GM18870 (cell line): ENCODE data around the gene NPFFR1.

Source experiments
- ATAC-seq: cut with Tn5 transposase; IDR thresholded peaks from one replicate; pipeline ENCODE4 v1.9.1; 2021; ENCODE audit warnings: moderate library complexity; ENCODE audit not compliant: unreplicated experiment

The NPFFR1 gene

DNA sequence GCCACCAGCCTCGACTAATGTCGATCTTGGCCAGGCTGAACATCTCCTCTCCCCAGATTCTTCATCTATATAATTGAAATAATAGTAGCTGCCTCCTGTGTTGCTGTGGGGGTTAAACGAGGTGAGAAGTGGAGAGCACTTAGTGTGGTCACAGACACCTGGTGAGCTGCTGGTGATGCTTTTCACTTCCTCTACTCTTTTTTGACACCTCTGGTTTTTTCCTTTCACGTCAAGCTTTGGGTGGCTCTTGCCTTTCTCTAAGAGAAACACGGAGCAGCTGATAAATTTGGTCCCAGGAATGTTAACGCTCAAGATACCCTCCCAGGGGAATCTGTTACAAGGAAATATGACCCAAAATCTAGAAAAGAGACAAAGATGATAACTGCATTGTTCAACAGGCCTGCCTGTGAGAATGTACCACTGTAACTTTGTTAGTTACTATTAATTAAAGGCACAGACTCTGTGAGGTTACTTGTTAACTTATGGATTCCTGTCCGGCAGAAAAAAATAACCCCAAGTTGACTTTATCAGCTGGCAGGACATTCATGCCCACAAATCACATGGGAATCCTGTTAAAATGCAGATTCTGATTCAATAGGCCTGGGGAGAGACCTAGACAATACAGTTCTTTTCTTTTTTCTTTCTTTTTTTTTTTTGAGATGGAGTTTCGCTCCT lies 9.5 kb upstream of the NPFFR1 start:
- peak; percentile 84 for ATAC-seq

DNA sequence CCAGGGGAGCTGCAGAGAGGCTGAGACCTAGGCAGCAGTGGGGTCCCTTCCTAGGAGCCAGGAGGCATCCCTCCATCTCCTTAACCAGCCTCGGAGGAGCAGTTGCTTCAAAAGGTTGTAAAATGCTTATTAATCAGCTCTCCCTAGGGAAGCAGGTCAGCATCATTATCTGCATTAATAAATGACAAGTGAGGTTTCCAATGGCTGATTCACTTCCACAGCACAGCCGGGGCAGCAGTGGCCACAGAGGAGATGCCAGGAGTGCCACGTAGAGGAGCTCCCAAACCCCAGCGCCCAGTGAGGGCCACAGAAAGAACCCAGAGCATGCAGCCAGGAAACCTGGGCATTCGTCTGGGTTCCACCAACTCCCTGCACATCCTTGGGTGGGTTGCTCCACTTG lies 8.2 kb upstream of the NPFFR1 start:
- ATAC-seq: no peak

DNA sequence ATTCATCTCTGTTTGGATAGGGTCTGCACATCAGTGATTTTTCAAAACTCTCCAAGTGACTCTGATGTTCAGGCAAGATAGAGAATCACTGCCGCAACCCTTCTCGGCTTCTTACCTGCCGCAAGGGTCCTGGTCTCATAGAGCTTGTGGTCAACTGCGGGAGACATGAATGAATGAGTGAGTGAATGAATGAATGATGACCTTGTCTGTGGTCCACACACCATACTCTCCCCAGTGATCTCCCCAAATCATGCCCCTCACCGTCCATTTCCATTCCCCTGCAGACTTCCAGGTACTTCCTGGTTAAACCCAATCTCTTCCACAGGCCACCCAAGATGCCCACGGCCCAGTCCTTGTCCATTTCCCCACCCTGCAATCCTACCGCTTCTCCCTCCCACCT lies 5.9 kb upstream of the NPFFR1 start:
- ATAC-seq: no peak

DNA sequence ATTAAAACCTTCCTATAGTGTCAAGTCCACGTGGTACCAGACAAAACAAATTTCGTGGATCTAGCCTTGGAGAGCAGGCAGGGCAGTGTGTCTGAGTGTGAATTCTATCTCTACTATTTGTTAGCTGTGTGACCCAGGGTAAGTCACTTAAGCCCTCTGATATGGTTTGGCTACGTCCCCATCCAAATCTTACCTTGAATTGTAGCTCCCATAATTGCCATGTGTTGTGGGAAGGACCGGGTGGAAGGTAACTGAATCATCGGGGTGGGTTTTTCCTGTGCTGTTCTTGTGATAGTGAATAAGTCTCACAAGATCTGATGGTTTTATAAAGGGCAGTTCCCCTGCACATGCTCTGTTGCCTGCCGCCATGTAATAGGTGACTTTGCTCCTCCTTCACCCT lies 2.8 kb upstream of the NPFFR1 start:
- ATAC-seq: no peak

DNA sequence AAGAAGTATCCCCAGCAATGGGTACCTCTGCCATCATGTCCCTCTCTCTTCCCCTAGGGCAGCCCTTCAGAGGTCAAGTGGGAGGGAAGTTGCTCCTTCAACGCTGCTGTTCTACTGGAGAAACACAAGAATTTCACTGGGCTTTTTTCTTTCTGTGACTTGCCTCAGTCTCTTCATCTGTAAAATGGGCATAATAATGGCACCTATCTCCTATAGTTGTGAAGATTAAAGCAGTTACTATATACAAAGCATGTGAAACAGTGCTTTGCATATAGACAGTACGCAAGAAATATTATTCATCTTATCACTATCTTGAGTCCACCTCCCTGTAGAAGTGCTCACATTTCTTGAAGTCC lies 1.6 kb upstream of the NPFFR1 start:
- ATAC-seq: no peak

DNA sequence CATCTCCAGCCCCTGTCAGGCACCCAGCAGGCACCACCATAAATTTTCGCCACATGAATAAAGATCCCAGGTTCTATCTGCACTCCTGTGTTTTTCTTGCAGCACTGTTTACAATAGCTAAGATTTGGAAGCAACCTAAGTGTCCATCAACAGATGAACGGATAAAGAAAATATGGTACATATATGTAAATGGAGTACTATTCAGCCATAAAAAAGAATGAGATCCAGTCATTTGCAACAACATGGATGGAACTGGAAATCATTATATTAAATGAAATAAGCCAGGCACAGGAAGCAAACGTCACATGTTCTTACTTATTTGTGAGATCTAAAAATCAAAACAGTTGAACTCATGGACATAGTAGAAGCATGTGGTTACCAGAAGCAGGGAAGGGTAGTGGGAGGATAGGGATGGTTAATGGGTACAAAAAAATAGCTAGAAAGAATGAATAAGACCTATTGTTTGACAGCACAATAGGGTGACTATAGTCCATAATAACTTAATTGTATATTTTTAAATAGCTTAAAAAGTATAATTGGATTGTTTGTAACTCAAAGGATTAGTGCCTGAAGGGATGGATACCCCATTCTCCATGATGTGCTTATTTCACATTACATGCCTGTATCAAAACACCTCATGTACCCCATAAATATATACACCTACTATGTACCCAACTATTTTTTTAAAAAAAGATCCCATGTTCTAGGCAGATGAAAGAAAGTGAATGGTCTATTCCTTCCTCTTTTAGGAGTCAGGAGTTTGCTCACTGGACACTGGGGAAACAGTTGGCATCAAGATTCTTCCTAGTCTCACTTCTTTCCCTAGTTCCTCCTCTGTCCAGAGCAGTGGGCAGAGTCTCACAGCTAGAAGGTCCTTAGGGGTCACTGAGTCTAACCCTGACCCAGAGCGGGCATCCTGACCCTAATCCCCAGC lies 1.0 kb upstream of the NPFFR1 start:
- no peak for ATAC-seq

DNA sequence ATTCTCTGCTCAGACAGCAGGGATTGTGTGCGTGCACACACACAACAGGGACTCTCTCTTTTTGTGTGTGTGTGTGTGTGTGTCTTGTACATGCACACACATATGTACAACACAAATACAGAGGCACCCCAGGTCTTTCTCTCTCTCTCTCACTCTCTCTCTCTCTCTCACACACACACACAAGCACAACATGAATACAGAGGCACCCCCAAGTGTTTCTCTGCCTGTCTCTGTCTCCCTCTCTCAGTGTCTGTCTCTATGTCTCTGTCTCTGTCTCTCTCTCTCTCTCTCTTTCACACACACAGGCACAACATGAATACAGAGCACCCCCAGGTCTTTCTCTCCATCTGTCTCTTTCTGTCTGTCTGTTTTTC lies 746 bp downstream of the NPFFR1 start:
- no peak for ATAC-seq

DNA sequence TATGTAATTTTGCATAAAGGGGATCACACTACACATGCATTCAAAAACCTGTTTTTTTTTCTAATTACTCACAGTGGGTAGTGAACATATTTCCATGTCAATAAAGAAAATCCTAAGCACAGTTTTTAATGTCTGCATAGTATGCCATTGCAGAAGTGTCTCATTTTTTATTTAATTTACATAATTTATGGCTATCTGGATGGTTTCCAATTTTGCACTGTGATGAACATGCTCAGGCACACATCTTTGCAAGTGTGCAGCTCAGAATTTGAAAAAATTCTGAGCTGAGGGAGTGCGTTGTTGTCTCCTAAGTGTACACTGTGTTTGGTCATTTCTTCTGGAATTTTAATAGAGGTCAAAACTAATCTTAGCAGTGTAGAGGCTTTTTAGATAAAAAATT lies 2.2 kb downstream of the NPFFR1 start:
- ATAC-seq: no peak

DNA sequence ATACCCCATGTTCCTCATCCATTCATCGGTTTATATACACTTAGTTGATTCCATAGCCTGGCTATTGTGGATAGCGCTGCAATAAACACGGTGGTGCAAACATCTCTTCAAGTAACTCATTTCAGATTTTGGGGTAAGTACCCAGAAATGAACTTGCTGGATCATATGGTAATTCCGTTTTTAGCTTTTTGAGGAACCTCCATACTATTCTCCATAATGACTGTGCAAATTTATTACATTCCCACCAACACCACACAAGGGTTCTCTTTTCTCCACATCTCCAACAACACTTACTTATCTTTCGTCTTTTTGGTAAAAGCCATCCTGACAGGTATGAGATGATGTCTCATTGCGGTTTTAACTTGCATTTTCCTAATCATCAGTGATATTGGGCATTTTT lies 3.7 kb downstream of the NPFFR1 start:
- ATAC-seq: no peak

DNA sequence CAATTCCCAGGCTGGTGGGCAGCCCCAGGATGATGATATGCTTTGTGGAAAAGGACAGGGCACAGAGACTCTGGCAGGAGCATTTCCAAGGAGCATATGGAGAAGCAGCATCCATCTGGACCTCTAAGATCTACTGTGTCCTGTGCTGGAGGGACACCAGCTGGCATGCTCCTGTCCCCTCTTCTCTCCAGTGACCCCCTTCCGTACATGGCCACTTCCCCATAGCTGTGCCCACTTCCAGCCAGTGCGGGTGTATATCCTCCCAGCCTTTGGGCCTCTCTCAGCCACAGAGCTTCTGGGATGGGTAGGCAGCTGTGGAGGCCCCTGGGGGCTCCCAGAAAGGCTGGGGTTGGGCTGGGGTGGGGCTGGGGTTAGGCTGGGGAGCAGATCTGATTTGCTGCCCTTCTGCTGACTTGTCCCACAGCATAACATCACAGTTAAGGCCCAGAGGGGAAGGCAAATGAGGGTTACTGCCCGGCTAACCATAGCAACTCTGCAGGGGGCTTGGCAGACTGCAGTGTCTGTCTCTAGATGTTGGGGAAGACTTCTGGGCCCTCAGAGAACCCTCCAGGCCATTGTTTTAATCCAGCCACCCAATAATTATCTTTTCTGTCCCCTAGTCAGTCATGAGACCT lies 6.3 kb downstream of the NPFFR1 start:
- no peak for ATAC-seq

DNA sequence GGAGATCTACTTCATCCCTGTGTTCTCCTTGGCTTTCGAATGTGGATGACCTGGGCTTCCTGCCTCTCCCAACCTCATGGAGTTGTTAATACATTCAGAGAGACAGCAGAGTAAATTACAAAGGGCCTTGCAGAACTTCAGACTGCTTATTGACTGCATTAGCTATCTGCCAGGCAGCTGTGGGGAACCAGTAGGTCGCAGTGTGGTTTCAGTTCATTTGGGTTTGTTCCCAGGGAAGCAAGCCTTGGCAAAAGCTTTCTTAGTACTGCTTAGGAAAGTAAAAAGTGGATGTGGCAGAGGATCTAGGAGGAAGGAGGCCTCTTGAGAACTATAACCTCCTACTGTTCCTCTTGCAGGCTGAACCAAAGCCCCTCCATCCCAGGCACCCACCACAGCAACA lies 9.2 kb downstream of the NPFFR1 start:
- no peak for ATAC-seq

DNA sequence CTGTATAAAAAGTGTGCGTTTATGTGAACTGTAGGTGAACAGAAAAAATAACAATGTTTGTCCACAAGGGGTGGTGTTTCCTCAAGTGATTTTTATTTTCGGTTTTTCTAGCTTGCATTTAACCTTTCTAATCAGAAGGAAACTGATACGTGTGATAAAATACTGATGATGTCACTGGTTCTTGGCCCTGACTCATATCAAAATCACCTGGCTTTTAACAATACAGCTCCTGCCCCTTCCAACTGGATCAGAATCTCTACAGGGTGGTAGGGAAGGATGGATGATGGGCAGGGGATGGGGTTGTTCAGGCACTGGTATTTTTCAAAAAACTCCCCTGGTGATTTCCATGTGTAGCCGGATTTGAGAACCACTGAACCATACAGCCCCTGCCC lies 10.9 kb downstream of the NPFFR1 start:
- ATAC-seq: peak; percentile 55

DNA sequence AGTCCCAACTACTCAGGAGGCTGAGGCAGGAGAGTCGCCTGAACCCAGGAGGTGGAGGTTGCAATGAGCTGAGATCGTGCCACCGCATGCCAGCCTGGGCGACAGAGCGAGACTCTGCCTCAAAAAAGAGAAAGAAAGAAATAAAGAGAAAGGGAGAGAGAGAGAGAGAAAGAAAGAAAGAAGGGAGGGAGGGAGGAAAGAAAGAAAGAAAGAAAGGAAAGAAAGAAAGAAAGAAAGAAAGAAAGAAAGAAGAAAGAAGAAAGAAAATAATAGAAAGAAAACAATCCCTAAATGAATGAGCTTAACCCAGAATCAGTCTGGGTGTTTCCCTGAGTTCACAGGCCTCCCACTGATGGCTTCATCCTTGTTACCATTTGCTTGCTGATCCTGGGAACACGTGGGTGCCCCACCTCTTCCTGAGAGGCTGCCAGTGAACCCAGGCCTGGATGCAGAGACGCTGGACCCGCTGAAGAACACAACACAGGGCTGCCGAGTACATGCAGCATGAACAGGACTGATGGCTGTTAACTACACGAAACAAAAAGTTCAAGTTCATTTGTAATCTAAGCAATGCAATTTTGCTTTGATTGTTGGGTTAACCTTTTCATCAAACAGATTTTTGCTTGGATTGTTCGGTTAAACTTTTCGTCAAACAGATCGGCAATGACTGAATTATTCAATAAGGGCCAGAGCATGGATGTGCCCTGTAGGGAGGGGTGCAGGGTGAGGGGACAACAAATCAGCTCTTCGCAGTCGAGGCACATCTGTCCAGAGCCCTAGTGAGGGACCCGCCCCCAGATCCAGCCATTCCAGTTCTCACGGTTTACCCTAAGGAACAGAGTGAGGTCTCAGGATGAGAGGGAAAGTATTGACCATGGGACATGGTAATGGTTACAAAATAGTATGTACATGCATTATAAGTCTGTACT lies 11.5 kb downstream of the NPFFR1 start:
- no peak for ATAC-seq

DNA sequence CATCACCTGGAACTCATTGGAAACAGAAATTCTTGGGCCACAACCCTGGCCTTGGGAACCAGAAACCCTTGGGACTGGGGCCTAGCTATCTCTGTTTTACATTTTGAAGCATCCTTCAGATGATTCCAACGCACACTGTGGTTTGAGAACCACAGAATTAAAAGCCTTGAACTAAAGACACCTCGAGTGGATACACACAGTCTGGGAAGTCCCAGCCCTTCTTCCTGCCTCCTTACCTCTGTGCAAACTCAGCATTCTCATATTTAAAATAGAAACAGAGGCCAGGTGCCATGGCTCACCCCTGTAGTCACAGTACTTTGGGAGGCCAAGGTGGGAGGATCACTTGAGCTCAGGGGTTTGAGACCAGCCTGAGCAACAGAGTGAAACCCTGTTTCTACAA lies 12.9 kb downstream of the NPFFR1 start:
- ATAC-seq: no peak

DNA sequence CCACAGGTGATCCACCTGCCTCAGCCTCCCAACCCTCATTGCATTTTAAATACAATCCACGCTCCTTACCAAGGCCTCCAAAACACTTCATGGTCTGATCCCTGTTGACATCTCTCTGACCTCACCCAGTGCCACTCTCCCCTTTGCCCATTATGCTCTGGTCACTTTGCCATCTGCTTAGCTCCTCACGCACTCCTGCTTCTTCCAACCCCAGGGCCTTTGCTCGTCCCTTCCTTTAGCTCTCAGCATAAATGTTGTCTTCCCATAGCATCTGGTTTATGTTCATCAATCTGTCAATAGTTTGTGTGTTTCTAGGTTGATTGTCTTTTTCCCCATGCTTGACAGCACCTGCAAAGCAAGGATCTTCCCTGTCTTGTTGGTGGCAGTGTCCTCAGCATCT lies 14.1 kb downstream of the NPFFR1 start:
- ATAC-seq: no peak

DNA sequence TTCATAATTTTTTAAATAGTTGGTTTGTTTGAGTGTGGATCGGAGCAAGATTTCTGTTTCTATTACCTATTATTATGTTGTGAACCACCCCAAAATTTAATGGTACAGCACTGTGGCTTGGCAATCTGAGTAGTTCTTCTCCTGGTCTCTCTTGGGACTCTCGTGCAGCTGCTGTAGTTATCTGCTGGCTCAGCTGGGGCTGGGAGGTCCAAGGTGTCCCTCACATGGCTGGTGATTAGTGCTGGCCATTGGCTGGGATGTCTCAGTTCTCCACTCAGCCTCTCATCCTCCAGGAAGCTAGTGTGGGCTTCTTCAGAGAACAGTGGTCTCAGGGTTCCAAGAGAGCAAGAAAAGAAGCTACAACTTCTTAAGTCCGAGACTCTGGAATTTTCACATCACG lies 15.4 kb downstream of the NPFFR1 start:
- no peak for ATAC-seq

DNA sequence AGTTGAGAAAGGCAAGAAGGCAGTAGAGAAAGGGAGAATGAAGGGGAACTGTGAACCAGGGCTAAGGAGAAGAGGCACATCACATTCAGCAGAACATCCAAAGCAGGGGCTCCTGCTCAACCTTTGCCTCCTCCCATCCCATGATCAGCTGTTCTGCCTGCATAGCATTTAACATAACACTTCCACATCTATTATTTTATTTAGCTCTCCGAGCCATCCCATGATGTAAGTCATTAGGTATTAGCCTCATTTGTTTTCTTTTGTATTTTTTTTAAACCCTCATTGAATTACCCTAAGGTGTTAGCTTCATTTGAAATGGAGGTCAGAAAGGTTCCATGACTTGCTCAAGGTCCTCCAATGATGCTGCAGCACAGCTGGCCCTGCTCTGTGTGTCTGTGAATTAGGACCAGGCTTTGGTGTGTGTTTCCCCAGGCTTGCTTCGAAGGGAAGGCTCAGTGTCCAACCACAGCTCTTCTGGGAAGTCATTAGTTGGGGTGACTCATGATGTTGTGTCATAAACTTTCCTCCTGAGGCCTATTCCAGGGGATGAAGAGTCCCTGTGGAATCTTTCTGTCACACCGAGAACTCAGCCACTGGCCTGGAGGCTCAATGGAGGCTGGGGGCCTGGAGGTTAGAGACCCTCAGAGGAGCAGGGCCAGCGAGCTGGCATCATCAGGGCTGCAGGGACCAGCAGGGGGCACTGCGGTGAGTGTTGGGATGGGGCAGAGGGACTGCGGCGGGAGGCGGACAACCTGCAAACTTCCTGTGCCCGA lies 16.5 kb downstream of the NPFFR1 start:
- no peak for ATAC-seq

DNA sequence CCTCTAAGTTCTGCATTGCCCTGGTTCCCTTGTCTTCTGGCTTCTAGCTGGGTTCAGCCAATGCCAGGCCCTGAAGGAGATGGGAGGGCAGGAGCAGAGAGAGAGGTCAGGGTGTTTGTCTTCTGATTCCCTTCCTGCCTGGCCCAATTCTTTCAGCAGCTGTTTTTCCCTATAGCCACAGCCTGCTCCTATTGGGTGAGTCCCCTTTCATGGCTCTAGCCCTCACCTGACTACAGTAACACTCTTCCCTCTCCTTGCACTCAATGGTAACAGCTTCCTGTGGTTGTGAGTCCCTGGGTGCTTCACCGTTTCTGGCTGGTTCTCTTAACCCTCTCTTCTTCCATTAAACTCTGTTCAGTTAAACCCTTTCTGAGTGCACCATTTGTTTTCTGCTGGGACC lies 17.1 kb downstream of the NPFFR1 start:
- ATAC-seq: no peak

DNA sequence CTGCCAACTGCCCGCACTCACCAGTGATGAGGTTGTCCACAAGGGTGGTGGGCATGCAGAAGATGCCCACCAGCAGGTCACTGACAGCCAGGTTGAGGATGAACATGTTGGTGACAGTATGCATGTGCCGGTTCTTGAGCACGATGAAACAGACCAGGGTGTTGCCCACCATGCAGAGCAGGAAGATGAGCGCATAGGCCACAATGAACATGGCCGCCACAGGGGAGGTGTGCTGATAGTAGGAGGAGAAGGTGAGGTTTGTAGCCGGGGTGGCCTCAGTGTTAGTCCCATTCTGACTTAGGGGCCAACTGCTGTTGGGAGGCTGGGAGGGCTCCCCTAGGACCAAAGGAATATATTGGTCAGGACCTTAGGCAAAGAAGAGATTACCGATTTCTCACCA lies 17.7 kb downstream of the NPFFR1 start:
- no peak for ATAC-seq

DNA sequence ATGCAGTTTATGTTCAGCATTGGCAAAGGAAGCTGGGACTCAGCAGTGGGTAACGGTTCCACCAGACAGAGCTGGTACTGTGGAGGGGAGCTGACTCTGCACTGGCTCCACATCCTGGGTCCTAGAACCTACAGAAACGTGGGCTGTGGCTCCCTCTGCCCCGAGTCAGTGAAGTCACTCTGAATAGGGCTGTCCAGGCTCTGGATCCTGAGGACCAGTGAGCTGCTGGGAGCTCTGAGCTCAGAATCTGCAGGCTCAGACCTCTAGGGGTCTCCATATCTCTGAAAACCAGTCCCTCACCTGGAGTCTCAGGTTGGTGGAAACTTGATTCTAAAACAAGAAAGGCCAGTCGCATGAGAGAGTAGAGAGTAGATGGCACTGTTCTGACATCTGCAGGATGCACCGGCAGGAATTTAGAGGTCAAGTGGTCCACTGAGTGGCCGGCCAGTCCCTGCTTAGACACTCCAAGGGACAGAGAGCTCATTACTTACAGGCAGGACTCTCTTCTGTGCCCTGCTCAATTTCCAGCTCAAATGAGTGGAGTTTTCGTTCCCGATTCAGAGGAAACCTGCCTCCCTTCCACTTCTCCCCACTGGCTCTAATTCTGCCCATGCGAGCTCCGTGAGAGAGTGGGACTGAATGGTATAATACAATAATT lies 18.6 kb downstream of the NPFFR1 start:
- ATAC-seq: no peak
